Globus pallidus (tissue), 1 donor: ENCODE results near the gene CELF5.

Experiments used
- DNase-seq: peaks from one replicate; pipeline ENCODE4 v3.0.0-alpha.2; 2015; ENCODE audit warnings: low spot score

The CELF5 gene

DNA sequence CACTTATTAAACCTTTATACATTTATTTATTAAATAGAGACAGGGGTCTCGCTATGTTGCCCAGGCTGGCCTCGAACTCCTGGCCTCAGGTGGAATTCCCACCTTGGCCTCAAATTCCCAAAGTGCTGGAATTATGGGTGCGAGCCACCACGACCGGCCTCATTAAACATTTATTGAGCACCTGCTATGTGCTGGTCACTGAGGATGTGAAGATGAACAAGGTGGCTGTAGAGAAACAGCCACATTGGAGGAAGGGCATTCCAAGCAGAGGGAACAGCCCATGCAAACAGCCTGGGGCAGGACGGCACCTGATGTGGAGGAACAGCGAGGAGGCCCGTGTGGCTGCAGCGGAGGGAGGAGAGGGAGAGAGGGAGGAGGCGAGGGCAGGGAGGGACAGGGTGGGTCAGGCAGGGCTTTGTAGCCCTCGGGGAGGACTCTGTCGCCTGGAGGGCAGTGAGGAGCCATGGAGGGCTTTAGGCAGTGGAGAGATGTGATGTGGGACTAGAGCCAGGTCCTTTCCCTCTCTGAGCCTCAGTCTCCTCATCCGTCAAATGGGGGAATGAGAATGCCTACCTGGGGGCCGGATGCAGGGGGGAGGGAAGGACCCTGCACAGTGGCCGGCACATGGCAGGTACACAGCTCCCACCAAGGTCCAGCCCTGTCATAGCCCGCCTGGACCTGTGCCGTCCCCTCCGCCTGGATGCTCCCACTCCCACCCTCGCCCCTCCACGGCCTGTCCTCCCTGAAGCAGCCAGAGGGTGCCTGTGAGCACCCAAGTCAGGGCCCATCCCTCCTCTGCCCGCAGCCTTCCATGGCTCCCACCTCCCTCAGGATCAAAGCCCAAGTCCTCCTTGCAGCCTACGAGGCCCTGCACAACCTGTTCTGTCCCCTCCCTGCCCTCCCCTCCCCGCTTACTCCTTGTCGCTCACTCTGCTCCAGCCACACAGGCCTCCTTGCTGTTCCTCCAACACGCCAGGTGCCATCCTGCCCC is 120.4 kb downstream of the CELF5 start:
- DNase-seq, result no peak

DNA sequence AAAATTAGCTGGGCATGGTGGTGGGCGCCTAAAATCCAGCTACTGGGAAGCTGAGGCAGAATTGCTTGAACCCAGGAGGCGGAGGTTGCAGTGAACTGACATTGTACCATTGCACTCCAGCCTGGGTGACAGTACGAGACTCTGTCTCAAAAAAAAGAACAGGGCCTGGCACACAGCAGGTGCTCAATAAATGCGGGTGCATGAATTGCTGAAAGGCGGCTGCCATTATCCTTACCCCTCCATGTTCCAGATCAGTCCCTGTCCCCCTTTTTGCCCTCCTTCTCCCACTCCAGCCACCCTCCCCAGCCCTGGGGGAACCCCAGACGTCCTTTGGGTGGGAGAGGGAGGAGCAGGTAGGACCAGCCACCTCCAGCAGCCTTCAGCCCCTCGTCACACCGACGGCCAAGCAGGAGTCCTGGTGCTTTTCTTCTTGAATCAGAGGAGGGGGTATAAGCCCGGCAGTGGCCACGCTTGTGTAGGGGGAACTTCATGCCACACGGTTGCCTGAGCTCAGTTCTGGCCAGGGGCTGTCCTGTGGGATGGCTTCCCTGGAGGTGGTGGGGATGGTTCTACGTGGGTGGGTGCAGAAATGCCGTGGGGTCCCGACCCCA is 121.5 kb downstream of the CELF5 start:
- DNase-seq, result no peak
